ENCODE results near the gene IL17D. TPM values are rescaled to one million over a fixed set of nuclear protein-coding genes. Genes with fewer than 3 reads are reported as not detected.
A peak's percentile ranks its signal among the peaks of the same experiment; 100 is the strongest.

Gene IL17D
- total RNA-seq, 1 donor from 2014 or later = 9.6 TPM

- DNase-seq (ENCODE audit: low read depth, low spot score) = no peak
These were observed 14.2 kb upstream of the IL17D start for GRCh38 chr13:20689291-20689690.

GRCh38 chr13:20691616-20692015 is 11.9 kb upstream of the IL17D start:
- DNase-seq (ENCODE audit: low read depth, low spot score) = no peak

- DNase-seq (ENCODE audit: low read depth, low spot score) = no peak
These were observed 7.4 kb upstream of the IL17D start for GRCh38 chr13:20696073-20696472.

GRCh38 chr13:20699715-20700114 is 3.8 kb upstream of the IL17D start:
- DNase-seq (ENCODE audit: low read depth, low spot score) = no peak

GRCh38 chr13:20700288-20700687 is 3.2 kb upstream of the IL17D start:
- DNase-seq (ENCODE audit: low read depth, low spot score) = no peak

DNA sequence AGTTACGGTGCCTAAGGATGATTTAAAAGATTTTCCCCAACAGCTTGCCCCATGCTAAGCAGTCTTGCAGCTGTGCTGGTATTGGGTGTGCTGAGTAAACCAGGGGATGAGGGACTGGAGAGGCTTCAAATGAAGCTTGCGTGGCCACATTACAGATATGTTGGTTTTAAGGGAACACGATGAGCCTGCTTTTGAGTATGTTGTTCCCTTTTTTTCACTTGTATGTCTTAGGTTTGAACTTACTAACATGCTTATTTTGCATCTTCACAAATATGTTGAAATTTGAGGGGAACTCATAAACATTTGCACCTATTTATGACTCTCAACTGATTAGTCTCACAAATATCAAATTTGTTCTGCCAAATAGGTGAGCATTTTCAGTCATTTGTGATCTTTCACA is 2.0 kb upstream of the IL17D start:
- DNase-seq (ENCODE audit: low read depth, low spot score) = no peak

- DNase-seq (ENCODE audit: low read depth, low spot score) = no peak
These were observed 977 bp upstream of the IL17D start for GRCh38 chr13:20702530-20702914.

DNA sequence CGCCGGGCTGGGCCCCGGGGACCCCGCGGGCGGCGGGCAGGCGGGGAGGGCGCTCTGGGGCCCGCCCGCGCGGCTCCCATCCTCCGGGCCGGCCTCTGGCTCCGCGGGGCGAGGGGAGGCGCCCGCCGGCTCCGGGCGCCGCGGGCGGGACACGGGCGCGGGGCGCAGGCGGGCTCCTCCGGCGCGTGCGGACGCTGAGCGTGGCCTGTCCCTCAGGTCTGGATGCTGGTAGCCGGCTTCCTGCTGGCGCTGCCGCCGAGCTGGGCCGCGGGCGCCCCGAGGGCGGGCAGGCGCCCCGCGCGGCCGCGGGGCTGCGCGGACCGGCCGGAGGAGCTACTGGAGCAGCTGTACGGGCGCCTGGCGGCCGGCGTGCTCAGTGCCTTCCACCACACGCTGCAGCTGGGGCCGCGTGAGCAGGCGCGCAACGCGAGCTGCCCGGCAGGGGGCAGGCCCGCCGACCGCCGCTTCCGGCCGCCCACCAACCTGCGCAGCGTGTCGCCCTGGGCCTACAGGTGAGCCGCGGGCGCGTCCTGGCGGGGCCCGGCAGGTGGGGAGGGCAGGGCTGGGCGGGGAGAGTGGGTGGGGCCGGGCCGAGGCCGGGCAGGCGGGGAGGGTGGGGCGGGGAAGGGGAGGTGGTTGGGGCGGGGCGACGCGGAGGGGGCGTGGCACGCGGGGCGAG is 420 bp downstream of the IL17D start:
- DNase-seq (ENCODE audit: low read depth, low spot score) = peak; percentile 50

- no peak for DNase-seq (ENCODE audit: low read depth, low spot score)
These were observed 1.1 kb downstream of the IL17D start for GRCh38 chr13:20704459-20705069.

DNA sequence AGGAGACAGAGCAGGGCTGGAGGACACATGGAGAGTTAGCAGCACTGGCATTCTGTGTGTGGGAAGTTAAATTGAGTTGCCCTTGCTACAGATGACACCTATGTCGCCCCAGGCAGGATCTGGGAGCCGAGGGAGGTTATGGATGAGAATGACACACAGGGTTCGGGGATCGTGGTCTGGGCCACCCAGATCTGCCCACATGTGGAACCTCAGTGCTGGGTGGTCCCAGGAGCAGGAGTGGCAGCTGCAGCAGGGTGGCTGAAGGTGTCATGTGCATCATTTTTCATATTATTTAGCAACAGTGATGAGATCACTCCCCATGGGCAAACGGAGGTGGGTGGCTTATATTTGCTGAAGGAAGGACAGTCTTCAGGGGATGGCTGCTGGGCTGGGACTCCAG is 3.2 kb downstream of the IL17D start:
- no peak for DNase-seq (ENCODE audit: low read depth, low spot score)

DNA sequence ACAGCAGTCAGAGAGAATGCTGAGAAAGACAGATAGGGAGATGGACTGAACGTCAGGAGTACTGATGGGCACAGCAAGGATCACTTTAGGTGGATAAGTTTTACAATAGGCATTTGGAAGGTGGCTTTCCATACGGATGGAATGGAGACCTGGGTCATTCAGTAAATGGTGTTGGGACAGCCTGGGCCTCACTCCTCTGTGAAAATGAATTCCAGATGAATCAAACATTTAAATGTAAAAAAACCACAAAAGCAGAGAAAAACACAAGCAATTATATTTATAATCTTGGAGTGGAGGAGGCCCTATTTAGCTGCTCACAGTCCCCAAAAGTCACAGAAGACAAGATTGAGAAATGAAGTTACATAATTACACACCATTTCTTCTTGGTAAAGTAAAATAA is 4.7 kb downstream of the IL17D start:
- DNase-seq (ENCODE audit: low read depth, low spot score) = no peak

DNA sequence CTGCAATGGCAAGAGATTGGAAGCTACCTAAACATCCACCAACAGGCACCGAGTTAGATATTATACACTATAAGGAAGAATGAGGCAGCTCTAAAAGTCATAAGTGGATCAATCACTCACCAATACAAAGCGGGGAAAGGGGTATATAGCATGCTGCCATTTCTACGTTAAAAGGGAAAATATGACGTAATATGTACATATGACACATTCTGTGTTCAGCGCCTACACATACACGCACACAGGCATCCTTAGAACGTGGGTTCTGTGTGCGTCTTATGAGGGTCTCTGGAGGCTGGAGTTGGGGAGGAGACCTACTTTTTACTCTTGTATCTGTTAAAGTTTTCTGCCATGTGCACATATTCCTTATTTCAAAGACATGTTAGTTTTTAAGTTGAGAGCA is 5.9 kb downstream of the IL17D start:
- no peak for DNase-seq (ENCODE audit: low read depth, low spot score)

GRCh38 chr13:20709782-20710181 is 6.3 kb downstream of the IL17D start:
- DNase-seq (ENCODE audit: low read depth, low spot score) = no peak

DNA sequence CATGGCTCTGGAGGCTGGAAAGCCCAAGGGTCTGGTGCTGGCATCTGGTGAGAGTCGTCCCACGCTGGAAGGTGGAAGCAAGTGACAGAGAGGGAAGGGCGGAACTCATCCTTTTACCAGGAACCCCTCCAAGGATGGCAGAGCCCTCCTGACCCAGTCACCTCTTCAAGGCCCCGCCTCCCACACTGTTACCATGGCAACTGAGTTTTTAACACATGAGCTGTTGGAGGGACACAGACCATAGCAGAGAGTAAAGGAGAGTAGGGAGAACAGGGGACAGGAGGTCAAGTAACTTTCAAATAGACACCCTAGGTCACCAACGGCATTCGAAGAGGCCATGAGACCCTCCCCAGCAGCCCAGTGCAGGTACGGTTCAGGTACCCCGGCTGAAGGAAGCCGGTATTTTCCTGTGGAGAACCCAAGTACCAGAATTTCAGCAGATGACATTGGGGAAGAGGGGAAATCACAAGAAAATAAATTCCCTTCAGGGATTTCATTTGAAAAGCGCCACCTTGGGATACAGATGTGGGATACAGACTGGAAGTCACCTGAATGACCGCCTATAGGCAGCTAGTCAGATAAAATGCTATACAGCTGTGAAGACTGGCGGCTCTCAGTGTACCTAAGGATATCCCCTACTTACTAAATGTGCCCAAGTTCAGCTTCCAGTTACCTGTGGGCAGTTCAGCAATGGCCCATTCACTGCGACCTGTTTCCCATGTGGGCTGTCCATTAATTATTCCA is 8.0 kb downstream of the IL17D start:
- no peak for DNase-seq (ENCODE audit: low read depth, low spot score)

GRCh38 chr13:20713014-20713376 is 9.5 kb downstream of the IL17D start:
- no peak for DNase-seq (ENCODE audit: low read depth, low spot score)

- peak; percentile 27 for DNase-seq (ENCODE audit: low read depth, low spot score)
These were observed 10.3 kb downstream of the IL17D start for GRCh38 chr13:20713751-20714150.

DNA sequence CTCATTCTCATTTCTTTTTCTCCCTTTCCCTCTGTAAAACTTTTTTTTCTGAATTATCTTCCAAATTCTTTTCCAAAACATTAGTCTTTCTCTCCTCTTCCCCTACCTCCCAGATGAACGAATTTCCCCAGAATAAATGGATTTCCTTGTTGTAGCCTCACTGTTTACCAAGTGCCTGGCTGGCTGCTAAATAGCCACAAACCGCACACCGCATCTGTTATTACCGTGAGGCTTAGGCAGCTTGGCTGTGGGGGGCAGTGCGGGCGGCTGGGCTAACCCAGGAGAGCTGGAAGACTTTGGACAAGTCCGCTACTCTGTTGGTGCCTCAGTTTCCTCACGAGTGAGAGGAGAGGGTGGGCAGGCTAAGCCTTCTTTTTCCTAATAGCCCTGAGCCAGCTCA is 10.7 kb downstream of the IL17D start:
- DNase-seq (ENCODE audit: low read depth, low spot score) = no peak

DNA sequence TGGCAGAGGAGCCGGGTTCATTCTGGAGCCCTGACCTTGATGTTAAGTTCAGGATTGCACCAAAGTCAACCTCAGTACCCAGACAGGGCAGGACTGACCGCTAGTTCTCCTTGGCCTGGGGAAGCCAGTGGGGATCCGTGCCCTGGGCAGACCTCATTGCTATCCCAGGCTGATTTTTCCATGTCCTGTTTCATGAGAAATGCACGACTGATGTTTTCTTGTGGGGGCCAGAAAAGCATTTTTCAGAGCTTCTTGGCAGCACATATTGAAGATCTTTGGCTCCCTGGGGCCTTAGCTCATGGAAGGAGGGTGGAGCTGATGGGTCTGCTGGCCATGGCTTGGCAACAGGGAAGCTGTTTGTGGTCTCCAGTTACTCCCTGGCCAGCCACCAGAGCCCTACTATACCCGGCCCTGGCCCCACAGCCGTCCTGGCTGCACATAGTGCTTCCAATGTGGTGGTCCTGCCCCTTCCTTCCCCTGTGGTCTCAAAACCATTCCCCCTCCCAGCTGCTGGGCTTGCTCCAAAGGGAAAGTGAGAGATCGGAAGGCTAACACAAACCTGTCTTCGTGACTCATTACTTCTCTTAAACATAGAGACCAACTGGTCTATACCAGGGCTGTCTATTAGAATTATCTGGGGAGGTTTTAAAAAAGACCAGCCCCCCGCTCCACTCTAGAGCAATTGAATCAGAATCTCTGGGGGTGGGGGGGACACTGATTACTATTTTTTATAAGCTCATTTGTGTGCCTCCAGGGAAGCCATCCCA is 11.2 kb downstream of the IL17D start:
- DNase-seq (ENCODE audit: low read depth, low spot score) = peak; percentile 68

DNA sequence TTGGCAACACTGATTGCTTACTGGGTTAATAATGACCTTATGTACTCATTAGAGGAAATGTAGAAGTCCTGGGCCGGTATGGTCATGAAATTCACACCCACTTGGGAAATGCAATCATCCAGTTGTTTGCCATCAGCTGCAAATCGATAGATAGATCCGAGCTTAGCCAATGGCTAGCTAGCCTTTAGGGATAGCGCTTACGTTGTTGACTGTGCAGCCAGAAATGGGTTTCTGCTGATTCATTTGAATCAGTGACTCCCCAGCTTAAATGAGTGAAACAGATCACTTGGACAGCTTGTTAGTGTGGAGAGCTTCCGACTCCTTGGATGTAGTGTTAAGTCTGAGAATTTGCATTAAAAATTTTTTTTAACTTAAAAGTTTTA is 11.8 kb downstream of the IL17D start:
- DNase-seq (ENCODE audit: low read depth, low spot score) = no peak

GRCh38 chr13:20716951-20717350 is 13.5 kb downstream of the IL17D start:
- DNase-seq (ENCODE audit: low read depth, low spot score) = no peak

GRCh38 chr13:20717581-20718542 is 14.4 kb downstream of the IL17D start:
- DNase-seq (ENCODE audit: low read depth, low spot score) = no peak

Data from pulmonary artery endothelial cell (primary cell).